Spleen (tissue), 11 donors: ENCODE data around the gene ATP9A. TPM values are rescaled to one million over a fixed set of nuclear protein-coding genes. Genes with fewer than 3 reads are reported as not detected.

Source experiments
- DNase-seq: peaks from one replicate; pipeline ENCODE4 v3.0.0-alpha.2; 2020
- H3K27ac ChIP-seq, 8 donors: fragments of 200-600 bp; sonication (generic) in 7 of 8; 1 replicate in 4 of 8; 2 replicates in 4 of 8; pipeline versions ENCODE4 v1.5.0 to v1.8.0; 2016 to 2021; ENCODE audit warnings: inconsistent platforms in 4 of 8, mild to moderate bottlenecking in 4 of 8, moderate library complexity in 1 of 8
- H3K27me3 ChIP-seq, 7 donors: fragments of 200-600 bp; sonication (generic) in 6 of 7; replicated peaks in 1 of 7; 1 replicate in 4 of 7; 2 replicates in 3 of 7; pipeline versions ENCODE4 v1.5.0 to v1.8.0; 2016 to 2021; ENCODE audit warnings: inconsistent platforms in 3 of 7, mild to moderate bottlenecking in 1 of 7
- H3K36me3 ChIP-seq, 6 donors: fragments of 200-600 bp; sonication (generic) in 5 of 6; 1 replicate in 4 of 6; 2 replicates in 2 of 6; pipeline versions ENCODE4 v1.5.0 to v1.8.0; 2016 to 2021; ENCODE audit warnings: inconsistent platforms in 2 of 6
- H3K4me1 ChIP-seq, 6 donors: fragments of 200-600 bp; sonication (generic) in 5 of 6; 1 replicate in 3 of 6; 2 replicates in 3 of 6; pipeline versions ENCODE4 v1.5.0 to v1.8.0; 2016 to 2021; ENCODE audit warnings: inconsistent platforms in 3 of 6
- H3K4me3 ChIP-seq, 8 donors: fragments of 200-600 bp; sonication (generic) in 7 of 8; 1 replicate in 4 of 8; 2 replicates in 4 of 8; pipeline versions ENCODE4 v1.5.0 to v1.8.0; 2016 to 2021; ENCODE audit warnings: inconsistent platforms in 4 of 8, mild to moderate bottlenecking in 4 of 8, moderate library complexity in 2 of 8
- H3K9me3 ChIP-seq, 8 donors: fragments of 200-600 bp; sonication (generic) in 7 of 8; 1 replicate in 4 of 8; 2 replicates in 4 of 8; pipeline versions ENCODE4 v1.5.0 to v1.8.0; 2016 to 2021; ENCODE audit warnings: inconsistent platforms in 4 of 8
- POLR2A ChIP-seq, 3 donors: fragments of 450-650 bp; IDR thresholded peaks; one replicate each; pipeline ENCODE4 v1.5.1; 2017; ENCODE audit warnings: antibody characterized with exemption in 3 of 3, mild to moderate bottlenecking in 1 of 3
- POLR2AphosphoS5 ChIP-seq, 3 donors: sonication (generic); formaldehyde crosslinking; IDR thresholded peaks; one replicate each; pipeline ENCODE4 v1.5.1; 2017; ENCODE audit warnings: antibody characterized with exemption in 3 of 3
- WGBS, 5 donors: extraction: QIAGEN DNeasy Blood & Tissue Kit in 3 of 5; methylation state at CpG; one replicate each; pipeline versions ENCODE4 v1.1.5 to v1.1.7; 2013 to 2018; 5-methylcytosine and 5-hydroxymethylcytosine counted together
- intact Hi-C: fragments of 100-400 bp; cut with DNase I; formaldehyde crosslinking; loops from one replicate; pipeline ENCODE4 v1.15.0; 2023; ENCODE audit warnings: low total_unique reads
- polyA plus RNA-seq, 3 donors: library from polyadenylated mRNA; stranded (reverse); fragments of 200-250 nt; gene quantifications; one replicate each; pipeline ENCODE4 v1.2.1, GENCODE V29; 2013
- total RNA-seq, 7 donors: library from RNA; depleted of rRNA in 3 of 7; stranded (reverse); fragments of >200 nt in 3 of 7; fragmentation: NEBNext Ultra II Directional in 4 of 7; extraction: Animal tissue kit (Norgen Biotek cat#: 25700) in 4 of 7; gene quantifications; one replicate each; pipeline versions ENCODE4 v1.1.0 to v1.2.1, GENCODE V29; 2016 to 2021
- TF ChIP-seq, protein P1 (sequence below), 11 experiments: fragments of 200-600 bp in 7 of 11; fragments of 450-650 bp in 4 of 11; sonication (generic) in 4 of 11; IDR thresholded peaks in 8 of 11; conservative IDR thresholded peaks in 3 of 11; 1 replicate in 7 of 11; 2 replicates in 4 of 11; pipeline versions ENCODE4 v1.4.0 to v1.8.0; 2016 to 2021; ENCODE audit warnings: antibody characterized with exemption in 11 of 11, inconsistent platforms in 4 of 11, mild to moderate bottlenecking in 1 of 11
- donor health status: healthy with polysubstance abuse.
- donor health status: DM: no; HTN: no; CAD: no; lungs with moderate emphysema.
- donor health status: DM: no; HTN: no; CAD: no.
- donor health status: Bipolar disorder and iron deficiency.
- donor health status: healthy.
- donor health status: DM: no; HTN: no; CAD: no.
- donor health status: DM: yes; HTN: yes; CAD: no.

Gene ATP9A
- total and polyA plus RNA-seq, 10 donors, result 0.37 to 11.5 (median 7.6) TPM

- Histone ChIP-seq H3K9me3 (no peaks in the 10 kb centered on the region), H3K4me3 (no peak overlapping the region), H3K4me1 (peaks cover 0 to 38% (median 16%) of the 10 kb centered on the region in 6 donors), H3K27me3 (peaks cover 0 to 25% (median 0%) of the 10 kb centered on the region in 7 donors), H3K36me3 (peaks cover 0 to 4% (median 0%) of the 10 kb centered on the region in 6 donors), H3K27ac (peak overlapping the region in 3 of 8 donors; percentile 22 to 66 (median 51))
- TF ChIP-seq POLR2AphosphoS5 (IDR thresholded peaks at IDR 0.05), result no peak
- no peak for TF ChIP-seq POLR2A (IDR thresholded peaks at IDR 0.05)
- TF ChIP-seq, protein P1, sequence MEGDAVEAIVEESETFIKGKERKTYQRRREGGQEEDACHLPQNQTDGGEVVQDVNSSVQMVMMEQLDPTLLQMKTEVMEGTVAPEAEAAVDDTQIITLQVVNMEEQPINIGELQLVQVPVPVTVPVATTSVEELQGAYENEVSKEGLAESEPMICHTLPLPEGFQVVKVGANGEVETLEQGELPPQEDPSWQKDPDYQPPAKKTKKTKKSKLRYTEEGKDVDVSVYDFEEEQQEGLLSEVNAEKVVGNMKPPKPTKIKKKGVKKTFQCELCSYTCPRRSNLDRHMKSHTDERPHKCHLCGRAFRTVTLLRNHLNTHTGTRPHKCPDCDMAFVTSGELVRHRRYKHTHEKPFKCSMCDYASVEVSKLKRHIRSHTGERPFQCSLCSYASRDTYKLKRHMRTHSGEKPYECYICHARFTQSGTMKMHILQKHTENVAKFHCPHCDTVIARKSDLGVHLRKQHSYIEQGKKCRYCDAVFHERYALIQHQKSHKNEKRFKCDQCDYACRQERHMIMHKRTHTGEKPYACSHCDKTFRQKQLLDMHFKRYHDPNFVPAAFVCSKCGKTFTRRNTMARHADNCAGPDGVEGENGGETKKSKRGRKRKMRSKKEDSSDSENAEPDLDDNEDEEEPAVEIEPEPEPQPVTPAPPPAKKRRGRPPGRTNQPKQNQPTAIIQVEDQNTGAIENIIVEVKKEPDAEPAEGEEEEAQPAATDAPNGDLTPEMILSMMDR (IDR thresholded peaks at IDR 0.05 in 8 of 11, conservative IDR thresholded peaks at IDR 0.05 in 3 of 11), result no peak
- DNase-seq, result no peak
- 66 to 82% (median 78%) methylated on average over 8 of the region's 8 CpGs for WGBS, 5 donors
- intact Hi-C loops, result loop anchor here (10.0 kb wide), 2 partner anchors 254 to 644 kb away; no protein-coding TSS in a partner anchor
These were observed 139.4 kb downstream of the ATP9A start for GRCh38 chr20:51628533-51629398.

DNA sequence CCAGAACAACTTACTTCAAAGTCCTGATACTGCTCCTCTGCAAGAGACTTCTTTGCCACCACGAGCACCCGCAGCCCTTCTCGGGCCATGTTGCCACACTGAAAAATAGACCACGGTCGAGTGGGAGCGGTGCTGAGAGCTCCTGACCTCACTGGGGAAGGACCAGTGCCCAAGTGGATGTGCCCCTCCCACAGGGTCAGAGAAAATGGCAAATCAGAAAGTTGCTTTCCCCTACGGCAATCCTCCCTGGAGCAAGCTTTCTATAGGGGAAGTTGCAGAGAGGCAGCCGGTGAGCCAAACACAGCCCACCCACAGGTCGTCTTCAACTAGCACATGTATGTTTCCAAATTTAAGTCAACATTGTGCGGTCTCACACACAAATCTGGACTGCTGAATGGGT is 140.6 kb downstream of the ATP9A start:
- TF ChIP-seq POLR2AphosphoS5 (IDR thresholded peaks at IDR 0.05), result no peak
- TF ChIP-seq, protein P1 (IDR thresholded peaks at IDR 0.05 in 8 of 11, conservative IDR thresholded peaks at IDR 0.05 in 3 of 11), result no peak
- TF ChIP-seq POLR2A (IDR thresholded peaks at IDR 0.05), result no peak
- Histone ChIP-seq H3K4me1 (peaks cover 0 to 38% (median 16%) of the 10 kb centered on the region in 6 donors), H3K36me3 (peaks cover 0 to 4% (median 0%) of the 10 kb centered on the region in 6 donors), H3K27ac (no peak overlapping the region), H3K27me3 (peaks cover 0 to 24% (median 0%) of the 10 kb centered on the region in 7 donors), H3K9me3 (no peaks in the 10 kb centered on the region), H3K4me3 (no peak overlapping the region)
- WGBS, 5 donors, result 81 to 91% (median 84%) methylated on average over 7 to 10 of the region's 10 CpGs
- intact Hi-C loops, result loop anchor here (10.0 kb wide), 2 partner anchors 253 to 643 kb away; no protein-coding TSS in a partner anchor
- DNase-seq, result no peak

DNA sequence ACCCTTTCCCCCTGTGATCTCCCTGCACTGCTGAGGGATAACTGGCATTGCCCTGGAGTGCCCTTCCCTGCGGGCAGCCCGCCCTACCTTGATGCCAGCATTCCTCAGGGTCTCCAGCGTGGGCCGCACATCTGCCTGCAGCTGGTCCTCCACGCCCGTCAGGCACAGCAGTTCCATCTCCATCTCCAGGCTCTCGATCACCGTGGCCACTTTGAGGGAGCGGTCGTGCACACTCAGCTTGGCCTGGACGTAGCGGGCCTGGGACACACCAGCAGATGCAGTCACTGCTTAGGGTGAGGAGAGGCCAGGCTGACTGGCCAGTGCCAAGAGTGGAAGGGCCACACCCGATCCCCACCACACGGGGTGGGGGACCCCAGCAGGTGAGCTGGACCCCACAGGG is 143.1 kb downstream of the ATP9A start:
- H3K9me3 ChIP-seq, result no peaks in the 10 kb centered on the region
- no peak for TF ChIP-seq POLR2A (IDR thresholded peaks at IDR 0.05)
- no peak for TF ChIP-seq POLR2AphosphoS5 (IDR thresholded peaks at IDR 0.05)
- TF ChIP-seq, protein P1 (IDR thresholded peaks at IDR 0.05 in 8 of 11, conservative IDR thresholded peaks at IDR 0.05 in 3 of 11), result no peak
- peaks cover 0 to 4% (median 0%) of the 10 kb centered on the region in 7 donors for H3K27me3 ChIP-seq
- H3K36me3 ChIP-seq, result peaks cover 0 to 4% (median 0%) of the 10 kb centered on the region in 6 donors
- intact Hi-C loops, result loop anchor here (10.0 kb wide), 2 partner anchors 250 to 640 kb away; no protein-coding TSS in a partner anchor
- 87 to 92% (median 90%) methylated on average over 6 to 14 of the region's 14 CpGs for WGBS, 5 donors
- H3K4me3 ChIP-seq, result no peak overlapping the region
- peaks cover 0 to 16% (median 6%) of the 10 kb centered on the region in 6 donors for H3K4me1 ChIP-seq
- DNase-seq, result no peak
- no peak overlapping the region for H3K27ac ChIP-seq
